ENCODE results near the gene PCDHB8. TPM values are rescaled to one million over a fixed set of nuclear protein-coding genes. Genes with fewer than 3 reads are reported as not detected.
"Not testable (repeated sequence)": the region's sequence is repeated elsewhere in the genome, so short reads cannot be mapped to it uniquely, and the experiment has no call there.

PCDHB8 gene
- polyA plus RNA-seq (ENCODE audit: insufficient read depth in 1 of 5, insufficient read length in 5 of 5, low replicate concordance in 1 of 5): 1 to 10 TPM; 1.1 to 2.5 (median 2.2) TPM
- long read RNA-seq, donor 1, transcript PCDHB8-201 (1 exons, 2,740 nt): major isoform, 5 of 5 reads
- long read RNA-seq, donor 1, partial matches to known transcripts: 0 of 5 reads
- long read RNA-seq, donor 1, other reads (novel, unspliced or antisense): 0 of 5 reads
- long read RNA-seq, donor 2, partial matches to known transcripts: 0 of 1 reads
- long read RNA-seq, donor 2, other reads (novel, unspliced or antisense): 0 of 1 reads
- long read RNA-seq, donor 3, partial matches to known transcripts: 0 of 1 reads
- long read RNA-seq, donor 3, other reads (novel, unspliced or antisense): 0 of 1 reads
- long read RNA-seq, donor 4: 0 reads
- long read RNA-seq, donor 5, partial matches to known transcripts: 0 of 2 reads
- long read RNA-seq, donor 5, other reads (novel, unspliced or antisense): 0 of 2 reads
- long read RNA-seq, donor 6, partial matches to known transcripts: 0 of 1 reads
- long read RNA-seq, donor 6, other reads (novel, unspliced or antisense): 0 of 1 reads
- long read RNA-seq, donor 7, partial matches to known transcripts: 0 of 1 reads
- long read RNA-seq, donor 7, other reads (novel, unspliced or antisense): 0 of 1 reads
- long read RNA-seq, donor 8: 0 reads

DNA sequence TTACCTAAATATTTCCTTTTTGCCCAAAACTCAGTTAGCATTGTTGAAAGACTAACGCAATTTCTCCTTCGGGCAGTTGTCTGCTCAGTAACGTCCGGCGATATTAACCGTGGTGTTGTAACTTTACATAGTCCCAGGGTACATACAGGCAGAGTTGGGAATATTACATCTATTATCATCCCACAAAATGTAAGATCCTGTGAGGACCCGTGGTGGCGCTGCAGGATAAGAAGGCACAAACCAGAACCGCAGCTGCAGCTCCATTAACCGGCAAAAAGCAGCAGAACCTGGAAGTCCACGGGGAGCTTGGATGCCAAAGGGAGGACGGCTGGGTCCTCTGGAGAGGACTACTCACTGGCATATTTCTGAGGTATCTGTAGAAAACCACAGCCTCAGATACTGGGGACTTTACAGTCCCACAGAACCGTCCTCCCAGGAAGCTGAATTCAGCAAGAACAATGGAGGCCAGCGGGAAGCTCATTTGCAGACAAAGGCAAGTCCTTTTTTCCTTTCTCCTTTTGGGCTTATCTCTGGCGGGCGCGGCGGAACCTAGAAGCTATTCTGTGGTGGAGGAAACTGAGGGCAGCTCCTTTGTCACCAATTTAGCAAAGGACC is at the start of gene PCDHB8:
PCDHB8 (plus strand) TSS at position 214 of the 615 bp plus-strand sequence; CDS start at position 459, 245 bp downstream.
- DNase-seq: not testable (repeated sequence)

DNA sequence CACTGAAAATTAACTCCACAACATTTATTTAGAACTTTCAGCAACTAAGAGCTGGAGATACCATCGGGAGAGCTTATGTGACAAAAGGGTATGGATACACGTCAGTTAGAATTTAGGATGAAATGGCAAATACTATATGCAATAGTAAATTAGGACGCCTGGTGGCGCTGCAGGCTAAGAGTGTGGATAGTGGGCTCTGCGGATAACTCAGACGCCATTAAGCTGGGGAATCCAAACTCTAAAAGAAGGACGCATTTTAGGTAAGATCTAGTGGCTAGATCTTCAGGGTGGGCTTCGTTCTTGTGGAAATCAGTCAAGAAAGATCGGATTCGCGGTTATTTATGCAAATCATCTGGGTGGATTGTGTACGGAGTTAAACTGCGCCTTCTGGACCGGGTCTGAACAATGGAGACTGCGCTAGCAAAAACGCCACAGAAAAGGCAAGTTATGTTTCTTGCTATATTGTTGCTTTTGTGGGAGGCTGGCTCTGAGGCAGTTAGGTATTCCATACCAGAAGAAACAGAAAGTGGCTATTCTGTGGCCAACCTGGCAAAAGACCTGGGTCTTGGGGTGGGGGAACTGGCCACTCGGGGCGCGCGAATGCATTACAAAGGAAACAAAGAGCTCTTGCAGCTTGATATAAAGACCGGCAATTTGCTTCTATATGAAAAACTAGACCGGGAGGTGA is 42.4 kb upstream of the PCDHB8 start, which contains the start of gene PCDHB5:
PCDHB5 (plus strand) TSS at position 177 of the 688 bp plus-strand sequence; CDS start at position 406, 229 bp downstream.
- DNase-seq: peak; percentile 31 to 40

DNA sequence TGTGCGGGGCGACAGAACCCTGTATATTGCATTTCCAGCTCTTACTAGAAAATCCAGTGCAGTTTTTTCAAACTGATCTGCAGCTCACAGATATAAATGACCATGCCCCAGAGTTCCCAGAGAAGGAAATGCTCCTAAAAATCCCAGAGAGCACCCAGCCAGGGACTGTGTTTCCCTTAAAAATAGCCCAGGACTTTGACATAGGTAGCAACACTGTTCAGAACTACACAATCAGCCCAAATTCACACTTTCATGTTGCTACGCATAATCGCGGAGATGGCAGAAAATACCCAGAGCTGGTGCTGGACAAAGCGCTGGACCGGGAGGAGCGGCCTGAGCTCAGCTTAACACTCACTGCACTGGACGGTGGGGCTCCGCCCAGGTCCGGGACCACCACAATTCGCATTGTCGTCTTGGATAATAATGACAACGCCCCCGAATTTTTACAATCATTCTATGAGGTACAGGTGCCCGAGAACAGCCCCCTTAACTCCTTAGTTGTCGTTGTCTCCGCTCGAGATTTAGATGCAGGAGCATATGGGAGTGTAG is 41.8 kb upstream of the PCDHB8 start:
- DNase-seq: peak in 1 of 2 donors; percentile 4

- DNase-seq: not testable (repeated sequence)
Observed at GRCh38 chr5:141137346-141137745, 40.2 kb upstream of the PCDHB8 start.

- peak in 1 of 2 donors; percentile 6 for DNase-seq
Observed at GRCh38 chr5:141149812-141150211, 27.8 kb upstream of the PCDHB8 start, which contains the start of gene PCDHB6. TSS of gene PCDHB6 (plus strand) at chr5:141150057. CDS start at chr5:141150258, 201 bp downstream.

- DNase-seq: no peak
Observed at GRCh38 chr5:141150224-141150992, 27.2 kb upstream of the PCDHB8 start.

DNA sequence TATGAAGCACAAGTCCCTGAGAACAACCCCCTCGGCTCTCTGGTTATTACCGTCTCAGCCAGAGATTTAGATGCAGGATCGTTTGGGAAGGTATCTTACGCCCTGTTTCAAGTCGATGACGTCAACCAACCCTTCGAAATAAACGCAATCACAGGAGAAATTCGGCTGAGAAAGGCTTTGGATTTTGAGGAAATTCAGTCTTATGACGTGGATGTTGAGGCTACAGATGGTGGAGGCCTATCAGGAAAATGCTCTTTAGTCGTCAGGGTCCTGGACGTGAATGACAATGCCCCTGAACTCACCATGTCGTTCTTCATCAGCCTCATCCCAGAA is 26.6 kb upstream of the PCDHB8 start:
- no peak for DNase-seq

- not testable (repeated sequence) for DNase-seq
Observed at GRCh38 chr5:141151632-141152031, 26.0 kb upstream of the PCDHB8 start.

GRCh38 chr5:141152096-141152495 is 25.5 kb upstream of the PCDHB8 start:
- not testable (repeated sequence) for DNase-seq

- no peak for DNase-seq
Observed at GRCh38 chr5:141155540-141156374, 21.8 kb upstream of the PCDHB8 start.

DNA sequence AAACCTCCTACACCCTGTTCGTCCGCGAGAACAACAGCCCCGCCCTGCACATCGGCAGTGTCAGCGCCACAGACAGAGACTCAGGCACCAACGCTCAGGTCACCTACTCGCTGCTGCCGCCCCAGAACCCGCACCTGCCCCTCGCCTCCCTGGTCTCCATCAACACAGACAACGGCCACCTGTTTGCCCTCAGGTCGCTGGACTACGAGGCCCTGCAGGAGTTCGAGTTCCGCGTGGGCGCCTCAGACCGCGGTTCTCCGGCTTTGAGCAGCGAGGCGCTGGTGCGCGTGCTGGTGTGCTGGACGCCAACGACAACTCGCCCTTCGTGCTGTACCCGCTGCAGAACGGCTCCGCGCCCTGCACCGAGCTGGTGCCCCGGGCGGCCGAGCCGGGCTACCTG is 20.2 kb upstream of the PCDHB8 start:
- DNase-seq: not testable (repeated sequence)

- DNase-seq: not testable (repeated sequence)
Observed at GRCh38 chr5:141157901-141158300, 19.7 kb upstream of the PCDHB8 start.

GRCh38 chr5:141172381-141173204 is 5.0 kb upstream of the PCDHB8 start, which contains the start of gene PCDHB7:
TSS of gene PCDHB7 (plus strand) at chr5:141172644. CDS start at chr5:141172836, 192 bp downstream.
- peak; percentile 12 to 27 for DNase-seq

- DNase-seq: not testable (repeated sequence)
Observed at GRCh38 chr5:141174291-141175104, 3.1 kb upstream of the PCDHB8 start.

- DNase-seq: no peak
Observed at GRCh38 chr5:141175933-141176332, 1.7 kb upstream of the PCDHB8 start.

GRCh38 chr5:141179371-141179770 is 1.8 kb downstream of the PCDHB8 start:
- not testable (repeated sequence) for DNase-seq

- not testable (repeated sequence) for DNase-seq
Observed at GRCh38 chr5:141179876-141180275, 2.3 kb downstream of the PCDHB8 start.

- DNase-seq: no peak
Observed at GRCh38 chr5:141180313-141180712, 2.7 kb downstream of the PCDHB8 start.
